ENCODE data around the gene NFYA. TPM values are rescaled to one million over a fixed set of nuclear protein-coding genes. Genes with fewer than 3 reads are reported as not detected.
A peak's percentile ranks its signal among the peaks of the same experiment; 100 is the strongest.

NFYA gene
- total RNA-seq, 1 donor from 2014 or later = 18.8 TPM

- no peak for DNase-seq (ENCODE audit: low spot score)
- Mint-ChIP-seq H3K9me3 (ENCODE audit: low read depth) (no peaks in the 10 kb centered on the region), H3K4me1 (ENCODE audit: low read depth) (peaks cover 23% of the 10 kb centered on the region), H3K27ac (ENCODE audit: unreplicated experiment) (no peak overlapping the region), H3K4me3 (ENCODE audit: unreplicated experiment) (no peak overlapping the region), H3K36me3 (ENCODE audit: low read depth) (no peaks in the 10 kb centered on the region), H3K27me3 (ENCODE audit: low read depth) (no peaks in the 10 kb centered on the region)
- TF ChIP-seq CTCF (IDR thresholded peaks at IDR 0.05) = no peak
These were observed 14.0 kb upstream of the NFYA start for GRCh38 chr6:41058783-41059181.

DNA sequence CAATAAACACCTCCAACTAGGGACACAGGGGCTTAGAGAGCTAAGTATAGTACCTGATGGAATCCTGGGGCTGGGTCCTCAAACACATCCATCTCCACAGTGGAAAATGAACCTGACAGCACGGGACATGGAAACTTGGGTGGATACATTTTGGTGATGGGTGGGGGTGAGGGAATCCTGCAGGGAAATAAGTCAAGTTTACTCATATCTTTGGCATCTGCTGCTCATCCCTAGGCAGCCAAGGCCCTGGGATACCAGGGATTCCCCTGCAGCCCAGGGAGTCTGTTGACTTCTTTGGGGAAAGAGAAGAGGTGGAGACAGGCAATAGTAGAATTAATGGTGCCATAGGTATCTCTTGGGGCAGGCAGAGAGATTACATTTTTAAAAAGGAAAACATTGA lies 13.2 kb upstream of the NFYA start:
- H3K9me3 Mint-ChIP-seq (ENCODE audit: low read depth) = no peaks in the 10 kb centered on the region
- H3K4me1 Mint-ChIP-seq (ENCODE audit: low read depth) = peaks cover 23% of the 10 kb centered on the region
- no peak overlapping the region for H3K27ac Mint-ChIP-seq (ENCODE audit: unreplicated experiment)
- no peak overlapping the region for H3K4me3 Mint-ChIP-seq (ENCODE audit: unreplicated experiment)
- H3K36me3 Mint-ChIP-seq (ENCODE audit: low read depth) = no peaks in the 10 kb centered on the region
- no peak for DNase-seq (ENCODE audit: low spot score)
- no peak for TF ChIP-seq CTCF (IDR thresholded peaks at IDR 0.05)
- no peaks in the 10 kb centered on the region for H3K27me3 Mint-ChIP-seq (ENCODE audit: low read depth)

DNA sequence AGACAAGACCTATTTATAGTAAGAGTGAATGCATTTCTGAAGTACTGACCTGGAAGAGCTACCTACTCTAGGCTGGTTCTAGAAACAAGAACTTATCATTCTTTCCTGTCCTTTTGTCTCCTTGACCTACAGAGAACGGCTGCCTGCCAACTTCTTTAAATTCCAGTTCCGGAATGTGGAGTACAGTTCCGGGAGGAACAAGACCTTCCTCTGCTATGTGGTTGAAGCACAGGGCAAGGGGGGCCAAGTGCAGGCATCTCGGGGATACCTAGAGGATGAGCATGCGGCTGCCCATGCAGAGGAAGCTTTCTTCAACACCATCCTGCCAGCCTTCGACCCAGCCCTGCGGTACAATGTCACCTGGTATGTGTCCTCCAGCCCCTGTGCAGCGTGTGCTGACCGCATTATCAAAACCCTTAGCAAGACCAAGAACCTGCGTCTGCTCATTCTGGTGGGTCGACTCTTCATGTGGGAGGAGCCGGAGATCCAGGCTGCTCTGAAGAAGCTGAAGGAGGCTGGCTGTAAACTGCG lies 11.5 kb upstream of the NFYA start:
- no peak for TF ChIP-seq CTCF (IDR thresholded peaks at IDR 0.05)
- Mint-ChIP-seq H3K27me3 (ENCODE audit: low read depth) (no peaks in the 10 kb centered on the region), H3K9me3 (ENCODE audit: low read depth) (no peaks in the 10 kb centered on the region), H3K4me3 (ENCODE audit: unreplicated experiment) (no peak overlapping the region), H3K36me3 (ENCODE audit: low read depth) (no peaks in the 10 kb centered on the region), H3K27ac (ENCODE audit: unreplicated experiment) (peak overlapping the region; percentile 59), H3K4me1 (ENCODE audit: low read depth) (peaks cover 12% of the 10 kb centered on the region)
- DNase-seq (ENCODE audit: low spot score) = no peak

DNA sequence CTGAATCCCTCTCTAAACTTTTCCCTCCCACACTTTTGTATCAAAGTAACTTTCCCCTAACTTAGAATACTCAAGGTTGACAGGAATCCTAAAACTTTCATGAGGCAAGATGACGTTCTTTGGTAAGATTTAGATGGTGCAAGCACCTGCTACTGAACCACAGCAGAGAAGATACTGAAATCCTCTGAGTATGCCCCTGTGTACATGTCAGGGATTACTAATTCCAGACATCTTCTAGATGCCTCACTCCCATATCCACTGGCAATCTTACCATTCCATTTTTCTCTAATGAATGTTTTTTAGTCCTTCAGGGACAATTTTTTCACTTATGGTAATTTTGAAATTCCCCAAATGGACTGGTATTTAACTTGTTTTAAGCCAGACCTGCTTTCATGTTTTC lies 10.7 kb upstream of the NFYA start:
- Mint-ChIP-seq H3K27ac (ENCODE audit: unreplicated experiment) (no peak overlapping the region), H3K36me3 (ENCODE audit: low read depth) (no peaks in the 10 kb centered on the region), H3K4me1 (ENCODE audit: low read depth) (peaks cover 18% of the 10 kb centered on the region), H3K4me3 (ENCODE audit: unreplicated experiment) (no peak overlapping the region), H3K9me3 (ENCODE audit: low read depth) (no peaks in the 10 kb centered on the region), H3K27me3 (ENCODE audit: low read depth) (no peaks in the 10 kb centered on the region)
- no peak for TF ChIP-seq CTCF (IDR thresholded peaks at IDR 0.05)
- no peak for DNase-seq (ENCODE audit: low spot score)

DNA sequence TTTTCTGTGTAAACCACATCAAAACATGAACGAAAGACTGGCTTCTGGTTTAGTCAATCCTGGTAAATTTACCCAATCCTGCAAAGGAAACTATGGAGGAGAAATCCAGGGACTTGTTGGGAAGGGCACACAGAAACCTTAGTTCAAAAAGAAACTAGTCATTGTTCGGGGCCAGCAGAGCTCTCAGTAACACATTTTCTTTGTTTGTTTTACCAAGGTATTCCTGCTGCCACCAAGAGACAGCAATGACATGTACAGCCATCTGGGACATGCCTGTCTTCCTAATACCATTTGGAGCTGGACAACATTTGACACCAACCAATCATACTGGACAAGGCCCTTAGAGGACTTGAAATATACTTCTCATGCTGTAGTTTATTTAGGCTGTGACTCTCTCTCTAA lies 8.9 kb upstream of the NFYA start:
- H3K27ac Mint-ChIP-seq (ENCODE audit: unreplicated experiment) = no peak overlapping the region
- peaks cover 19% of the 10 kb centered on the region for H3K4me1 Mint-ChIP-seq (ENCODE audit: low read depth)
- H3K36me3 Mint-ChIP-seq (ENCODE audit: low read depth) = peaks cover 2% of the 10 kb centered on the region
- H3K9me3 Mint-ChIP-seq (ENCODE audit: low read depth) = no peaks in the 10 kb centered on the region
- no peak for DNase-seq (ENCODE audit: low spot score)
- H3K27me3 Mint-ChIP-seq (ENCODE audit: low read depth) = no peaks in the 10 kb centered on the region
- H3K4me3 Mint-ChIP-seq (ENCODE audit: unreplicated experiment) = no peak overlapping the region
- no peak for TF ChIP-seq CTCF (IDR thresholded peaks at IDR 0.05)

All from chondrocyte (in vitro differentiated cells).